K562 (cell line): Measurements from ENCODE around the gene KARS1. TPM values are rescaled to one million over a fixed set of nuclear protein-coding genes. Genes with fewer than 3 reads are reported as not detected.

ENCODE experiments used
- BCOR ChIP-seq: fragments of 450-650 bp; IDR thresholded peaks from 2 replicates; pipeline ENCODE4 v1.6.1; 2016
- C11orf30 ChIP-seq: fragments of 450-650 bp; IDR thresholded peaks from 2 replicates; pipeline ENCODE4 v1.6.1; 2016; ENCODE audit warnings: low read depth, mild to moderate bottlenecking
- CBFB ChIP-seq: sonication (generic); formaldehyde crosslinking; IDR thresholded peaks from 2 replicates; pipeline ENCODE4 v1.4.0; 2020; ENCODE audit warnings: mild to moderate bottlenecking, missing genetic modification reagents
- HLTF ChIP-seq: fragments of 450-650 bp; IDR thresholded peaks from 2 replicates; pipeline ENCODE4 v1.6.1; 2016
- HSF4 ChIP-seq: fragments of 250-450 bp; sonication (Bioruptor Pico); IDR thresholded peaks from 2 replicates; pipeline ENCODE4 v2.1.2; 2022; ENCODE audit warnings: mild to moderate bottlenecking, moderate library complexity, borderline replicate concordance
- JUND ChIP-seq, 2 experiments: IDR thresholded peaks; 2 replicates in 1 of 2; 3 replicates in 1 of 2; pipeline ENCODE4 v1.6.1; 2011; ENCODE audit warnings: borderline replicate concordance in 2 of 2, low read depth in 2 of 2, low read length in 2 of 2, improper control_type of control experiment in 1 of 2, missing biosample characterization in 1 of 2, missing genetic modification characterization in 1 of 2, missing genetic modification reagents in 1 of 2
- MAFG ChIP-seq: fragments of 450-650 bp; conservative IDR thresholded peaks from 2 replicates; pipeline ENCODE4 v1.6.1; 2016; ENCODE audit warnings: missing genetic modification characterization, missing compliant biosample characterization
- NCOR1 ChIP-seq: fragments of 450-650 bp; IDR thresholded peaks from 2 replicates; pipeline ENCODE4 v1.6.1; 2016; ENCODE audit warnings: mild to moderate bottlenecking, moderate library complexity
- NFATC3 ChIP-seq: fragments of 450-650 bp; IDR thresholded peaks from 2 replicates; pipeline ENCODE4 v1.6.1; 2017; ENCODE audit warnings: mild to moderate bottlenecking
- NRF1 ChIP-seq, 2 experiments: fragments of 450-650 bp; IDR thresholded peaks in 1 of 2; conservative IDR thresholded peaks in 1 of 2; 2 replicates each; pipeline ENCODE4 v1.6.1; 2014; ENCODE audit warnings: mild to moderate bottlenecking in 2 of 2
- PTRF ChIP-seq: fragments of 450-650 bp; IDR thresholded peaks from 2 replicates; pipeline ENCODE4 v1.6.1; 2016; ENCODE audit warnings: mild to moderate bottlenecking, missing genetic modification characterization, missing compliant biosample characterization
- PYGO2 ChIP-seq: fragments of 450-650 bp; IDR thresholded peaks from 2 replicates; pipeline ENCODE4 v1.6.1; 2016; ENCODE audit warnings: mild to moderate bottlenecking, missing genetic modification characterization, moderate library complexity, missing compliant biosample characterization
- RUNX1 ChIP-seq: sonication (generic); IDR thresholded peaks from 2 replicates; pipeline ENCODE4 v1.6.1; 2016; ENCODE audit warnings: antibody characterized with exemption, low read depth
- SMAD1 ChIP-seq: fragments of 150-350 bp; IDR thresholded peaks from 2 replicates; pipeline ENCODE4 v1.6.1; 2014; ENCODE audit warnings: low read length, low read depth; ENCODE audit not compliant: partially characterized antibody
- TCFL5 ChIP-seq: fragments of 250-450 bp; sonication (Bioruptor Pico); conservative IDR thresholded peaks from 2 replicates; pipeline ENCODE4 v1.6.1; 2021; ENCODE audit warnings: mild to moderate bottlenecking, moderate library complexity, matching md5 sums
- TRIM28 ChIP-seq: fragments of 450-650 bp; IDR thresholded peaks from 2 replicates; pipeline ENCODE4 v1.6.1; 2017
- ZNF239 ChIP-seq: fragments of 250-450 bp; sonication (Bioruptor Pico); IDR thresholded peaks from 2 replicates; pipeline ENCODE4 v1.4.0; 2020; ENCODE audit warnings: mild to moderate bottlenecking
- ZNF408 ChIP-seq: fragments of 250-450 bp; sonication (Bioruptor Pico); IDR thresholded peaks from 2 replicates; pipeline ENCODE4 v1.4.0; 2020; ENCODE audit warnings: low read depth, mild to moderate bottlenecking, moderate library complexity
- ZNF507 ChIP-seq: conservative IDR thresholded peaks from 2 replicates; pipeline ENCODE4 v1.6.1; 2017; ENCODE audit warnings: missing genetic modification characterization, missing compliant biosample characterization
- ZNF561 ChIP-seq: fragments of 450-650 bp; formaldehyde crosslinking; conservative IDR thresholded peaks from 2 replicates; pipeline ENCODE4 v1.4.0; 2020; ENCODE audit warnings: mild to moderate bottlenecking, moderate library complexity
- ZNF57 ChIP-seq: fragments of 450-650 bp; formaldehyde crosslinking; IDR thresholded peaks from 2 replicates; pipeline ENCODE4 v1.4.0; 2020; ENCODE audit warnings: mild to moderate bottlenecking, moderate library complexity
- polyA plus RNA-seq, 8 experiments: library from polyadenylated mRNA; depleted of rRNA in 4 of 8; stranded (reverse) in 5 of 8; unstranded in 3 of 8; fragments of >200 nt; fragmentation: Nextera tagmentation in 2 of 8; fragmentation: Illumina TruSeq in 1 of 8; extraction: Ambion mirVana in 2 of 8; extraction: Trizol in 1 of 8; gene quantifications; 2 replicates each; pipeline versions ENCODE4 v1.2.1 to v1.2.3, GENCODE V29; 2011 to 2014; ENCODE audit warnings: inconsistent platforms in 1 of 8, missing spikeins in 1 of 8
- total RNA-seq, 7 experiments: library from RNA; depleted of rRNA in 6 of 7; stranded (reverse); fragments of >200 nt in 6 of 7; fragmentation: Illumina TruSeq in 2 of 7; extraction: Trizol in 2 of 7; gene quantifications; 2 replicates each; pipeline versions ENCODE4 v1.2.1 to v1.2.3, GENCODE V29; 2011 to 2021; ENCODE audit warnings: low replicate concordance in 1 of 7
- TF ChIP-seq, protein P1 (sequence below): fragments of 250-450 bp; sonication (Bioruptor Pico); IDR thresholded peaks from 2 replicates; pipeline ENCODE4 v1.8.0; 2022; ENCODE audit warnings: inconsistent platforms, mild to moderate bottlenecking, moderate library complexity, borderline replicate concordance
- TF ChIP-seq, protein P2 (sequence below), 2 experiments: fragments of 450-650 bp; IDR thresholded peaks; 2 replicates each; pipeline ENCODE4 v1.6.1; 2018; ENCODE audit warnings: mild to moderate bottlenecking in 2 of 2, low read depth in 1 of 2; ENCODE audit not compliant: partially characterized antibody in 2 of 2
- TF ChIP-seq, protein P3 (sequence below): fragments of 450-650 bp; IDR thresholded peaks from 2 replicates; pipeline ENCODE4 v1.6.1; 2016; ENCODE audit warnings: borderline replicate concordance

KARS1 gene
- total and polyA plus RNA-seq, 9 of the 15 experiments (the other 6 are each of a cell fraction or from before 2014, with no cell fraction given) = 223 to 386 (median 304) TPM

DNA sequence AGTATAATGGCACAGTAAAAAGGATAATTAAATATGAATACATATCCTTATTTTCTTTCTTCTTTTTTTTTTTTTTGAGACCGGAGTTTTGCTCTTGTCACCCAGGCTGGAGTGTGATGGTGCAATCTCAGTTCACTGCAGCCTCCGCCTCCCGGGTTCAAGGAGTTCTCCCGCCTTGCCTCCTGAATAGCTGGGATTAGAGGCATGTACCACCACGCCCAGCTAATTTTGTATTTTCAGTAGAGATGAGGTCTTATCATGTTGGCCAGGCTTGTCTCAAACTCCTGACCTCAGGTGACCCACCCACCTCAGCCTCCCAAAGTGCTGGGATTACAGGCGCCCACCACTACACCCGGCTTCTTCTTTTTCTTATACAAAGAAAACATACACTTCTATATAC is 69.3 kb downstream of the KARS1 start (continued):
- TF ChIP-seq, protein P1, sequence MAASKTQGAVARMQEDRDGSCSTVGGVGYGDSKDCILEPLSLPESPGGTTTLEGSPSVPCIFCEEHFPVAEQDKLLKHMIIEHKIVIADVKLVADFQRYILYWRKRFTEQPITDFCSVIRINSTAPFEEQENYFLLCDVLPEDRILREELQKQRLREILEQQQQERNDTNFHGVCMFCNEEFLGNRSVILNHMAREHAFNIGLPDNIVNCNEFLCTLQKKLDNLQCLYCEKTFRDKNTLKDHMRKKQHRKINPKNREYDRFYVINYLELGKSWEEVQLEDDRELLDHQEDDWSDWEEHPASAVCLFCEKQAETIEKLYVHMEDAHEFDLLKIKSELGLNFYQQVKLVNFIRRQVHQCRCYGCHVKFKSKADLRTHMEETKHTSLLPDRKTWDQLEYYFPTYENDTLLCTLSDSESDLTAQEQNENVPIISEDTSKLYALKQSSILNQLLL = no peak
- no peak for TF ChIP-seq ZNF57 (CRISPR knock-in tag)
- TF ChIP-seq SMAD1 = no peak
- no peak for TF ChIP-seq TRIM28
- TF ChIP-seq CBFB = no peak
- no peak for TF ChIP-seq HLTF
- no peak for TF ChIP-seq NRF1 (conservative IDR thresholded peaks at IDR 0.05 in 1 of 2, IDR thresholded peaks at IDR 0.05 in 1 of 2)
- TF ChIP-seq PTRF (tag) = no peak
- no peak for TF ChIP-seq TCFL5
- TF ChIP-seq MAFG = no peak
- TF ChIP-seq NCOR1 = peak; percentile 84
- TF ChIP-seq PYGO2 (tag) = no peak
- 0 out of 2 replicates have a peak, but pooled peaks have one; percentile 6 for TF ChIP-seq JUND (IDR thresholded peaks at IDR 0.05; ENCODE audit: borderline replicate concordance, low read depth, low read length)
- no peak for TF ChIP-seq JUND (tag; IDR thresholded peaks at IDR 0.05; ENCODE audit: borderline replicate concordance, low read depth, low read length)
- TF ChIP-seq, protein P2, sequence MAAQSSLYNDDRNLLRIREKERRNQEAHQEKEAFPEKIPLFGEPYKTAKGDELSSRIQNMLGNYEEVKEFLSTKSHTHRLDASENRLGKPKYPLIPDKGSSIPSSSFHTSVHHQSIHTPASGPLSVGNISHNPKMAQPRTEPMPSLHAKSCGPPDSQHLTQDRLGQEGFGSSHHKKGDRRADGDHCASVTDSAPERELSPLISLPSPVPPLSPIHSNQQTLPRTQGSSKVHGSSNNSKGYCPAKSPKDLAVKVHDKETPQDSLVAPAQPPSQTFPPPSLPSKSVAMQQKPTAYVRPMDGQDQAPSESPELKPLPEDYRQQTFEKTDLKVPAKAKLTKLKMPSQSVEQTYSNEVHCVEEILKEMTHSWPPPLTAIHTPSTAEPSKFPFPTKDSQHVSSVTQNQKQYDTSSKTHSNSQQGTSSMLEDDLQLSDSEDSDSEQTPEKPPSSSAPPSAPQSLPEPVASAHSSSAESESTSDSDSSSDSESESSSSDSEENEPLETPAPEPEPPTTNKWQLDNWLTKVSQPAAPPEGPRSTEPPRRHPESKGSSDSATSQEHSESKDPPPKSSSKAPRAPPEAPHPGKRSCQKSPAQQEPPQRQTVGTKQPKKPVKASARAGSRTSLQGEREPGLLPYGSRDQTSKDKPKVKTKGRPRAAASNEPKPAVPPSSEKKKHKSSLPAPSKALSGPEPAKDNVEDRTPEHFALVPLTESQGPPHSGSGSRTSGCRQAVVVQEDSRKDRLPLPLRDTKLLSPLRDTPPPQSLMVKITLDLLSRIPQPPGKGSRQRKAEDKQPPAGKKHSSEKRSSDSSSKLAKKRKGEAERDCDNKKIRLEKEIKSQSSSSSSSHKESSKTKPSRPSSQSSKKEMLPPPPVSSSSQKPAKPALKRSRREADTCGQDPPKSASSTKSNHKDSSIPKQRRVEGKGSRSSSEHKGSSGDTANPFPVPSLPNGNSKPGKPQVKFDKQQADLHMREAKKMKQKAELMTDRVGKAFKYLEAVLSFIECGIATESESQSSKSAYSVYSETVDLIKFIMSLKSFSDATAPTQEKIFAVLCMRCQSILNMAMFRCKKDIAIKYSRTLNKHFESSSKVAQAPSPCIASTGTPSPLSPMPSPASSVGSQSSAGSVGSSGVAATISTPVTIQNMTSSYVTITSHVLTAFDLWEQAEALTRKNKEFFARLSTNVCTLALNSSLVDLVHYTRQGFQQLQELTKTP (IDR thresholded peaks at IDR 0.05; ENCODE audit: low read depth in 1 of 2, partially characterized antibody in 2 of 2) = no peak
- TF ChIP-seq ZNF408 = no peak
- TF ChIP-seq RUNX1 = no peak
- TF ChIP-seq, protein P3, sequence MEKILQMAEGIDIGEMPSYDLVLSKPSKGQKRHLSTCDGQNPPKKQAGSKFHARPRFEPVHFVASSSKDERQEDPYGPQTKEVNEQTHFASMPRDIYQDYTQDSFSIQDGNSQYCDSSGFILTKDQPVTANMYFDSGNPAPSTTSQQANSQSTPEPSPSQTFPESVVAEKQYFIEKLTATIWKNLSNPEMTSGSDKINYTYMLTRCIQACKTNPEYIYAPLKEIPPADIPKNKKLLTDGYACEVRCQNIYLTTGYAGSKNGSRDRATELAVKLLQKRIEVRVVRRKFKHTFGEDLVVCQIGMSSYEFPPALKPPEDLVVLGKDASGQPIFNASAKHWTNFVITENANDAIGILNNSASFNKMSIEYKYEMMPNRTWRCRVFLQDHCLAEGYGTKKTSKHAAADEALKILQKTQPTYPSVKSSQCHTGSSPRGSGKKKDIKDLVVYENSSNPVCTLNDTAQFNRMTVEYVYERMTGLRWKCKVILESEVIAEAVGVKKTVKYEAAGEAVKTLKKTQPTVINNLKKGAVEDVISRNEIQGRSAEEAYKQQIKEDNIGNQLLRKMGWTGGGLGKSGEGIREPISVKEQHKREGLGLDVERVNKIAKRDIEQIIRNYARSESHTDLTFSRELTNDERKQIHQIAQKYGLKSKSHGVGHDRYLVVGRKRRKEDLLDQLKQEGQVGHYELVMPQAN = no peak
- peak; percentile 23; the same call in 1 of the 2 replicates for TF ChIP-seq BCOR
- TF ChIP-seq ZNF239 (CRISPR knock-in tag) = no peak
- no peak for TF ChIP-seq NFATC3
- TF ChIP-seq HSF4 (CRISPR knock-in tag) = no peak
- TF ChIP-seq C11orf30 = no peak
- TF ChIP-seq ZNF507 (tag) = no peak
- no peak for TF ChIP-seq ZNF561
